Astrocyte of the spinal cord (primary cell): ENCODE results near the gene CHCHD10.

Source experiments
- DNase-seq: peaks from one replicate; pipeline ENCODE4 v3.0.0; 2011; ENCODE audit warnings: low read depth, low spot score
- H3K4me3 ChIP-seq: 2 replicates; pipeline ENCODE4 v1.5.1; 2011; ENCODE audit warnings: low read depth, mild to moderate bottlenecking, low read length, moderate library complexity
- in situ Hi-C: cut with HindIII; loops from 2 replicates; pipeline ENCODE4 v1.10.0; 2017; ENCODE audit warnings: low sequenced_read_pairs
- TF ChIP-seq, protein P1 (sequence below): IDR thresholded peaks from 2 replicates; pipeline ENCODE4 v1.5.1; 2012; ENCODE audit warnings: low read depth, mild to moderate bottlenecking, low read length, inconsistent platforms

The CHCHD10 gene

DNA sequence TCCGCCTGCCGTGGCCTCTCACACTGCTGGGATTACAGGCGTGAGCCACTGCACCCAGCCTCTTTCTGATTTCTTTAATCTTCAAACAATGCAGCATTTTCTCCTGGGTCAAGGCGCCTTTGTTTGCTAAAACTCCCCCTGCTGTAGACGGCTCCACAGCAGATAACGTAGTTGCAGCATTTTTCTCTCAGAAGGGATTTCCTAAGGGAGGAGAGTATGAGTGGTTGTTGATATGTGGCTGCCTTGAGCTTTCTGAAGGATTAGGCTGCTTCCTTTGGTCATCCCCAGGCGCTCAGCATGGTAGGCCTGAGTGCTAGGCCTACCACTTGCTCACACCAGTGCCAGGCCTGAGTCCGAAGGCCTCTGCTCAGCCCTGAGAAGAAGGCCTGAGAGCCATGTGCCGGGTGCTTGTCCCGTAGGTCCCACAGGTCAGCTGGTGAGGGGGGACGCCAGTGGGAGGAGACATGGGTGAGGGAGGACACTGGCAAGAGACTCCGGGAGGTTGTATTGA, 37.1 kb upstream of the CHCHD10 start:
- TF ChIP-seq, protein P1, sequence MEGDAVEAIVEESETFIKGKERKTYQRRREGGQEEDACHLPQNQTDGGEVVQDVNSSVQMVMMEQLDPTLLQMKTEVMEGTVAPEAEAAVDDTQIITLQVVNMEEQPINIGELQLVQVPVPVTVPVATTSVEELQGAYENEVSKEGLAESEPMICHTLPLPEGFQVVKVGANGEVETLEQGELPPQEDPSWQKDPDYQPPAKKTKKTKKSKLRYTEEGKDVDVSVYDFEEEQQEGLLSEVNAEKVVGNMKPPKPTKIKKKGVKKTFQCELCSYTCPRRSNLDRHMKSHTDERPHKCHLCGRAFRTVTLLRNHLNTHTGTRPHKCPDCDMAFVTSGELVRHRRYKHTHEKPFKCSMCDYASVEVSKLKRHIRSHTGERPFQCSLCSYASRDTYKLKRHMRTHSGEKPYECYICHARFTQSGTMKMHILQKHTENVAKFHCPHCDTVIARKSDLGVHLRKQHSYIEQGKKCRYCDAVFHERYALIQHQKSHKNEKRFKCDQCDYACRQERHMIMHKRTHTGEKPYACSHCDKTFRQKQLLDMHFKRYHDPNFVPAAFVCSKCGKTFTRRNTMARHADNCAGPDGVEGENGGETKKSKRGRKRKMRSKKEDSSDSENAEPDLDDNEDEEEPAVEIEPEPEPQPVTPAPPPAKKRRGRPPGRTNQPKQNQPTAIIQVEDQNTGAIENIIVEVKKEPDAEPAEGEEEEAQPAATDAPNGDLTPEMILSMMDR, result no peak
- in situ Hi-C loops, result no loop called here
- no peak for DNase-seq
- H3K4me3 ChIP-seq, result no peak overlapping the region

GRCh38 chr22:23803001-23803819, 35.4 kb upstream of the CHCHD10 start:
- TF ChIP-seq, protein P1, result no peak
- in situ Hi-C loops, result no loop called here

DNA sequence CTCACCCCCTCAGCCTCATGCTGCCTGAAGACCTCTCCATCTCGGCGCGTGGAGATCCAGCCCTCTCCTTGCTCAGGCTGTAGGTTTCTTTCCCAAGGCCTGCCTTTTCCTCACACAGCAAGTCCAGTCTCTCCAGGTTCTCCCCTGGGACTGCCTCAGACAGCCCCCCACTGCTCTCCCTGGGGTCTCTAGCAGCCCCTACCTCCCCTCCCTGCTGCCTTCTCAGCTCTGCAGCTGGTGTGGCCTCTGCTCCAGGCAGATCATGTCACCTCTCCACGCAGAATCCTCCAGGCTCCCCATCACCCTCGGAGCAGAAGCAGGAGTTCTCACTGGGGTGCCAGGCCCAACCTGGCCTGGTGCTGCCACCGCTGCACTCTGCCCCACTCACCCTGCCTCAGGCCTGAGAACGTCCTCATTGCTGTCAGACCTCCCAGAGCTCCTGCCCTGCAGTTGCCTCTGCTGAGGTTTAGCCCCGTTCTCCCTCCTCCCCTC, 34.2 kb upstream of the CHCHD10 start:
- TF ChIP-seq, protein P1, result no peak
- in situ Hi-C loops, result no loop called here

More at GRCh38 chr22:23803001-23803819, 35.4 kb upstream of the CHCHD10 start:
- DNase-seq, result no peak
- no peak overlapping the region for H3K4me3 ChIP-seq

GRCh38 chr22:23801238-23801821, 33.6 kb upstream of the CHCHD10 start:
- no peak for DNase-seq
- in situ Hi-C loops, result no loop called here
- TF ChIP-seq, protein P1, result no peak
- H3K4me3 ChIP-seq, result no peak overlapping the region

More for the DNA sequence above, 34.2 kb upstream of the CHCHD10 start:
- DNase-seq, result no peak
- H3K4me3 ChIP-seq, result no peak overlapping the region

GRCh38 chr22:23800297-23801237, 32.8 kb upstream of the CHCHD10 start:
- in situ Hi-C loops, result no loop called here
- no peak for DNase-seq

More at GRCh38 chr22:23800297-23801237, 32.8 kb upstream of the CHCHD10 start:
- H3K4me3 ChIP-seq, result no peak overlapping the region
- TF ChIP-seq, protein P1, result no peak
